ENCODE data around the gene ASTL.

- TF ChIP-seq CTCF (IDR thresholded peaks at IDR 0.05): no peak
- no peak for TF ChIP-seq EZH2 (IDR thresholded peaks at IDR 0.05)
Measured at GRCh38 chr2:96097441-96097840, 40.9 kb downstream of the ASTL start.

Data from neural progenitor cell (in vitro differentiated cells).